KMS-11 (cell line): ENCODE data around the gene LSG1.
"Not testable (repeated sequence)": the region's sequence is repeated elsewhere in the genome, so short reads cannot be mapped to it uniquely, and the experiment has no call there.

Experiments used
- H2AFZ ChIP-seq: fragments of 200-600 bp; sonication (generic); 2 replicates; pipeline ENCODE4 v1.6.1; 2016; ENCODE audit warnings: antibody characterized with exemption, mixed run types, low read depth
- H3K27ac ChIP-seq: fragments of 200-600 bp; sonication (generic); 2 replicates; pipeline ENCODE4 v1.6.1; 2016; ENCODE audit warnings: mild to moderate bottlenecking, mixed run types
- H3K27me3 ChIP-seq: fragments of 200-600 bp; sonication (generic); 2 replicates; pipeline ENCODE4 v1.6.1; 2017; ENCODE audit warnings: mild to moderate bottlenecking, low read depth, mixed run types, moderate library complexity; ENCODE audit not compliant: insufficient read depth
- H3K36me3 ChIP-seq: fragments of 200-600 bp; sonication (generic); 2 replicates; pipeline ENCODE4 v1.6.1; 2017; ENCODE audit warnings: mild to moderate bottlenecking, mixed run types; ENCODE audit not compliant: insufficient read depth
- H3K4me1 ChIP-seq: fragments of 200-600 bp; sonication (generic); 2 replicates; pipeline ENCODE4 v1.6.1; 2016; ENCODE audit warnings: mild to moderate bottlenecking, low read depth, mixed run types; ENCODE audit not compliant: poor library complexity, severe bottlenecking
- H3K4me2 ChIP-seq: fragments of 200-600 bp; sonication (generic); 2 replicates; pipeline ENCODE4 v1.7.0; 2016; ENCODE audit warnings: mild to moderate bottlenecking, mixed run types
- H3K4me3 ChIP-seq: fragments of 200-600 bp; sonication (generic); IDR thresholded peaks from 2 replicates; pipeline ENCODE4 v1.6.1; 2017; ENCODE audit warnings: low read depth, low read length, mixed read lengths; ENCODE audit not compliant: insufficient read depth
- H3K79me2 ChIP-seq: fragments of 200-600 bp; sonication (generic); 2 replicates; pipeline ENCODE4 v1.6.1; 2016; ENCODE audit warnings: low read depth, mixed run types; ENCODE audit not compliant: insufficient read depth
- H3K9ac ChIP-seq: fragments of 200-600 bp; sonication (generic); 2 replicates; pipeline ENCODE4 v1.6.1; 2016; ENCODE audit warnings: mild to moderate bottlenecking, mixed run types
- H4K20me1 ChIP-seq: fragments of 200-600 bp; sonication (generic); 2 replicates; pipeline ENCODE4 v1.6.1; 2016; ENCODE audit warnings: mild to moderate bottlenecking, mixed run types; ENCODE audit not compliant: insufficient read depth
- TF ChIP-seq, protein P1 (sequence below): fragments of 200-600 bp; sonication (generic); conservative IDR thresholded peaks from 2 replicates; pipeline ENCODE4 v1.6.1; 2017; ENCODE audit warnings: low read depth, mild to moderate bottlenecking, antibody characterized with exemption, low read length, moderate library complexity, mixed read lengths

Gene LSG1

GRCh38 chr3:194607592-194608389 lies 64.2 kb downstream of the LSG1 start:
- TF ChIP-seq, protein P1, sequence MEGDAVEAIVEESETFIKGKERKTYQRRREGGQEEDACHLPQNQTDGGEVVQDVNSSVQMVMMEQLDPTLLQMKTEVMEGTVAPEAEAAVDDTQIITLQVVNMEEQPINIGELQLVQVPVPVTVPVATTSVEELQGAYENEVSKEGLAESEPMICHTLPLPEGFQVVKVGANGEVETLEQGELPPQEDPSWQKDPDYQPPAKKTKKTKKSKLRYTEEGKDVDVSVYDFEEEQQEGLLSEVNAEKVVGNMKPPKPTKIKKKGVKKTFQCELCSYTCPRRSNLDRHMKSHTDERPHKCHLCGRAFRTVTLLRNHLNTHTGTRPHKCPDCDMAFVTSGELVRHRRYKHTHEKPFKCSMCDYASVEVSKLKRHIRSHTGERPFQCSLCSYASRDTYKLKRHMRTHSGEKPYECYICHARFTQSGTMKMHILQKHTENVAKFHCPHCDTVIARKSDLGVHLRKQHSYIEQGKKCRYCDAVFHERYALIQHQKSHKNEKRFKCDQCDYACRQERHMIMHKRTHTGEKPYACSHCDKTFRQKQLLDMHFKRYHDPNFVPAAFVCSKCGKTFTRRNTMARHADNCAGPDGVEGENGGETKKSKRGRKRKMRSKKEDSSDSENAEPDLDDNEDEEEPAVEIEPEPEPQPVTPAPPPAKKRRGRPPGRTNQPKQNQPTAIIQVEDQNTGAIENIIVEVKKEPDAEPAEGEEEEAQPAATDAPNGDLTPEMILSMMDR: no peak
- no peak overlapping the region for H3K4me3 ChIP-seq
- no peak overlapping the region for H3K4me2 ChIP-seq
- no peaks in the 10 kb centered on the region for H3K36me3 ChIP-seq
- no peak overlapping the region for H2AFZ ChIP-seq
- H3K27ac ChIP-seq: no peak overlapping the region
- H3K9ac ChIP-seq: no peak overlapping the region
- H4K20me1 ChIP-seq: no peaks in the 10 kb centered on the region
- no peaks in the 10 kb centered on the region for H3K79me2 ChIP-seq
- no peaks in the 10 kb centered on the region for H3K27me3 ChIP-seq
- H3K4me1 ChIP-seq: no peaks in the 10 kb centered on the region

GRCh38 chr3:194606941-194607340 lies 65.0 kb downstream of the LSG1 start:
- Histone ChIP-seq H4K20me1 (no peaks in the 10 kb centered on the region), H3K27ac (no peak overlapping the region), H3K27me3 (no peaks in the 10 kb centered on the region), H3K36me3 (no peaks in the 10 kb centered on the region), H3K4me2 (no peak overlapping the region), H2AFZ (no peak overlapping the region), H3K4me1 (no peaks in the 10 kb centered on the region), H3K79me2 (no peaks in the 10 kb centered on the region), H3K4me3 (no peak overlapping the region), H3K9ac (no peak overlapping the region)
- TF ChIP-seq, protein P1: no peak

DNA sequence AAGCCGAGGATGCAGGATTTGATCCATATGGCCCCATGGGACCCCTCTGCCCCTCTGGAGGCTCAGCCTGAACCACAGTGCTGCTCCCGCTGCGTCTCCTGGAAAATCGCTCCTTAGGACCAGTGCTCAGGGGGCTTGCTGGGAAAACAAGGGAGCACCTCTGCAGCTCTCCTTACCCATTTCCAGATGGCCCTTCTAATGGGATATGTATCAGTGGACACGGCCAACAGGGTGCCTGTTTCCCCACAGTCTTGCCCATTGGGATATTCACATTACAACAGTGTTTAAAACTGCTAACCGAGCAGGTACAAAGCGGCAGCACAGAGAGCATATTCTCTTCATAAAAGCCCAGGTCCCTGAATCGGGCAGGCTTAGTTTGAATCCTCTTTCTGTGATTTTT lies 65.8 kb downstream of the LSG1 start:
- no peak overlapping the region for H3K4me2 ChIP-seq
- H3K79me2 ChIP-seq: no peaks in the 10 kb centered on the region
- no peak overlapping the region for H3K9ac ChIP-seq
- H4K20me1 ChIP-seq: no peaks in the 10 kb centered on the region
- no peak overlapping the region for H3K4me3 ChIP-seq
- no peak overlapping the region for H2AFZ ChIP-seq
- no peaks in the 10 kb centered on the region for H3K4me1 ChIP-seq
- H3K27me3 ChIP-seq: no peaks in the 10 kb centered on the region
- no peak overlapping the region for H3K27ac ChIP-seq
- H3K36me3 ChIP-seq: no peaks in the 10 kb centered on the region
- TF ChIP-seq, protein P1: no peak

DNA sequence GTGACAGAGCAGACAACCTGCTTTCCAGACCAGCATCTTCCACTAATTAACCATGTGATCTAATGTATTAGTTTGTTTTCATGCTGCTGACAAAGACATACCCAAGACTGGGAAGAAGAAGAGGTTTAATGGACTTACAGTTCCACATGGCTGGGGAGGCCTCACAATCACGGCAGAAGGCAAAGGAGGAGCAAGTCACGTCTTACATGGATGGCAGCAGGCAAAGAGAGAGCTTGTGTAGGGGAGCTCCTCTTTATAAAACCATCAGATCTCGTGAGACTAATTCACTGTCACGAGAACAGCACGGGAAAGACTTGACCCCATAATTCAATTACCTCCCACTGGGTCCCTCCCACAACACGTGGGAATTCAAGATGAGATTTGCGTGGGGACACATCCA lies 66.7 kb downstream of the LSG1 start:
- H3K4me3 ChIP-seq, H3K27me3 ChIP-seq, H4K20me1 ChIP-seq: not testable (repeated sequence)

GRCh38 chr3:194604837-194605236 lies 67.2 kb downstream of the LSG1 start:
- Histone ChIP-seq H3K79me2 (no peaks in the 10 kb centered on the region), H3K27ac (no peak overlapping the region), H3K4me1 (no peaks in the 10 kb centered on the region), H3K4me2 (no peak overlapping the region), H3K9ac (no peak overlapping the region), H3K36me3 (no peaks in the 10 kb centered on the region), H3K27me3 (no peaks in the 10 kb centered on the region), H4K20me1 (no peaks in the 10 kb centered on the region), H3K4me3 (no peak overlapping the region), H2AFZ (no peak overlapping the region)
- TF ChIP-seq, protein P1: peak; percentile 24; the same call in 1 of the 2 replicates

More for the DNA sequence above, 66.7 kb downstream of the LSG1 start:
- not testable (repeated sequence) for H3K79me2 ChIP-seq, H3K27ac ChIP-seq, H3K4me2 ChIP-seq, H3K36me3 ChIP-seq, H3K4me1 ChIP-seq, H2AFZ ChIP-seq, H3K9ac ChIP-seq
